B cell (primary cell): ENCODE data around the gene TRIM28. TPM values are rescaled to one million over a fixed set of nuclear protein-coding genes. Genes with fewer than 3 reads are reported as not detected.

Experiments
- ATAC-seq: fragments of 200-7000 bp; cut with Tn5 transposase; one replicate; pipeline ENCODE4 v1.10.0; 2021; ENCODE audit warnings: low read depth, mild to moderate bottlenecking, moderate number of reproducible peaks, moderate library complexity
- CTCF ChIA-PET: fragments of 350-600 bp; sonication (Branson Sonifier 250); formaldehyde crosslinking; loops from one replicate; lab custom pipeline; 2021; ENCODE audit warnings: antibody characterized with exemption, inconsistent platforms; lab: Charles Lee
- POLR2A ChIA-PET: fragments of 350-600 bp; sonication (Branson Sonifier 250); formaldehyde crosslinking; loops from one replicate; lab custom pipeline; 2021; ENCODE audit warnings: antibody characterized with exemption; lab: Charles Lee
- DNase-seq: peaks from one replicate; pipeline ENCODE4 v3.0.0; 2013
- H2AFZ ChIP-seq: 2 replicates; pipeline ENCODE4 v1.6.1; 2012; ENCODE audit warnings: mild to moderate bottlenecking, low read depth, low read length; ENCODE audit not compliant: insufficient read depth, poor library complexity, severe bottlenecking
- H3K27ac ChIP-seq, 2 donors: 1 replicate in 1 of 2; 2 replicates in 1 of 2; pipeline ENCODE4 v1.5.1; 2012 to 2013; ENCODE audit warnings: low read length in 2 of 2, mild to moderate bottlenecking in 2 of 2, moderate library complexity in 1 of 2
- H3K27me3 ChIP-seq, 4 experiments: fragments of 200-600 bp in 1 of 4; sonication (generic) in 1 of 4; replicated peaks in 1 of 4; 1 replicate in 2 of 4; 2 replicates in 2 of 4; pipeline versions ENCODE4 v1.6.1 to v1.7.0; 2013 to 2016; ENCODE audit warnings: low read length in 3 of 4, mild to moderate bottlenecking in 2 of 4, mixed read lengths in 1 of 4, moderate library complexity in 1 of 4; ENCODE audit not compliant: insufficient read depth in 4 of 4, control insufficient read depth in 3 of 4; ENCODE audit errors: control extremely low read depth in 1 of 4
- H3K36me3 ChIP-seq, 2 experiments: replicated peaks in 1 of 2; 1 replicate in 1 of 2; 2 replicates in 1 of 2; pipeline versions ENCODE4 v1.6.1 to v1.7.1; 2013; ENCODE audit warnings: low read length in 1 of 2; ENCODE audit not compliant: insufficient read depth in 2 of 2, control insufficient read depth in 1 of 2; ENCODE audit errors: control extremely low read depth in 1 of 2, extremely low read depth in 1 of 2
- H3K4me1 ChIP-seq, 2 donors: fragments of 200-600 bp in 1 of 2; sonication (generic) in 1 of 2; 1 replicate in 1 of 2; 2 replicates in 1 of 2; pipeline versions ENCODE4 v1.5.1 to v1.6.1; 2013 to 2017; ENCODE audit warnings: low read length in 2 of 2; ENCODE audit not compliant: control insufficient read depth in 2 of 2, insufficient read depth in 2 of 2
- H3K4me2 ChIP-seq: replicated peaks from 2 replicates; pipeline ENCODE3; 2012; ENCODE audit warnings: mild to moderate bottlenecking, low read depth, low read length; ENCODE audit not compliant: poor library complexity, severe bottlenecking
- H3K4me3 ChIP-seq, 5 experiments: fragments of 200-600 bp in 1 of 5; sonication (generic) in 1 of 5; 1 replicate in 3 of 5; 2 replicates in 2 of 5; pipeline versions ENCODE4 v1.5.1 to v1.7.0; 2011 to 2016; ENCODE audit warnings: low read length in 4 of 5, mild to moderate bottlenecking in 4 of 5, low read depth in 2 of 5, control low read depth in 1 of 5, moderate library complexity in 1 of 5; ENCODE audit not compliant: insufficient read depth in 1 of 5; ENCODE audit errors: control extremely low read depth in 1 of 5, extremely low read depth in 1 of 5
- H3K79me2 ChIP-seq: fragments of 200-600 bp; sonication (generic); one replicate; pipeline ENCODE4 v1.6.0; 2016; ENCODE audit warnings: low read length; ENCODE audit not compliant: control insufficient read depth, insufficient read depth
- H3K9ac ChIP-seq: fragments of 200-600 bp; sonication (generic); 2 replicates; pipeline ENCODE4 v1.6.1; 2017; ENCODE audit warnings: mild to moderate bottlenecking, low read length, moderate library complexity
- H3K9me3 ChIP-seq, 3 donors: one replicate each; pipeline versions ENCODE4 v1.6.1 to v1.7.1; 2013; ENCODE audit warnings: low read length in 2 of 3; ENCODE audit not compliant: control insufficient read depth in 2 of 3, insufficient read depth in 1 of 3; ENCODE audit errors: control extremely low read depth in 1 of 3
- H4K20me1 ChIP-seq: 2 replicates; pipeline ENCODE4 v1.6.0; 2012; ENCODE audit warnings: mild to moderate bottlenecking, low read length; ENCODE audit not compliant: insufficient read depth, control insufficient read depth, poor library complexity, severe bottlenecking
- H3K27ac Mint-ChIP-seq: one replicate; pipeline ENCODE4 v1.8.0; 2021; ENCODE audit warnings: mixed read lengths
- H3K27me3 Mint-ChIP-seq: one replicate; pipeline ENCODE4 v1.8.0; 2021; ENCODE audit warnings: mixed read lengths
- H3K4me1 Mint-ChIP-seq: one replicate; pipeline ENCODE4 v1.8.0; 2021; ENCODE audit warnings: mixed read lengths
- H3K4me3 Mint-ChIP-seq: one replicate; pipeline ENCODE4 v1.8.0; 2021; ENCODE audit warnings: mixed read lengths
- H3K9me3 Mint-ChIP-seq: one replicate; pipeline ENCODE4 v1.8.0; 2022; ENCODE audit warnings: mixed read lengths; ENCODE audit not compliant: insufficient read depth
- CTCF ChIP-seq: fragments of 200-600 bp; IDR thresholded peaks from one replicate; pipeline ENCODE4 v1.8.0; 2022; ENCODE audit warnings: antibody characterized with exemption, mild to moderate bottlenecking
- EZH2 ChIP-seq: IDR thresholded peaks from 2 replicates; pipeline ENCODE4 v1.6.1; 2012; ENCODE audit warnings: borderline replicate concordance, low read depth, mild to moderate bottlenecking, moderate library complexity, low read length; ENCODE audit not compliant: insufficient read depth, poor library complexity, severe bottlenecking
- WGBS: methylation state at CpG from one replicate; pipeline ENCODE4 v1.1.5; 2013; ENCODE audit warnings: missing lambda C conversion rate; ENCODE audit not compliant: insufficient coverage; 5-methylcytosine and 5-hydroxymethylcytosine counted together
- intact Hi-C: fragments of 100-400 bp; cut with micrococcal nuclease; formaldehyde crosslinking; loops from one replicate; pipeline ENCODE4 v1.10.0; 2022
- polyA plus RNA-seq: library from polyadenylated mRNA; depleted of rRNA; stranded (reverse); fragments of >200 nt; gene quantifications from 2 replicates; pipeline ENCODE4 v1.2.3, GENCODE V29; 2012
- total RNA-seq, 2 donors: library from RNA; stranded (reverse); fragments of 120-200 nt in 1 of 2; gene quantifications; 1 replicate in 1 of 2; 2 replicates in 1 of 2; pipeline versions ENCODE4 v1.2.3 to v1.2.4, GENCODE V29; 2013 to 2022

The TRIM28 gene
- total and polyA plus RNA-seq, 2 donors (not counting 1 experiment from before 2014, with no cell fraction given): 370 to 569 TPM

DNA sequence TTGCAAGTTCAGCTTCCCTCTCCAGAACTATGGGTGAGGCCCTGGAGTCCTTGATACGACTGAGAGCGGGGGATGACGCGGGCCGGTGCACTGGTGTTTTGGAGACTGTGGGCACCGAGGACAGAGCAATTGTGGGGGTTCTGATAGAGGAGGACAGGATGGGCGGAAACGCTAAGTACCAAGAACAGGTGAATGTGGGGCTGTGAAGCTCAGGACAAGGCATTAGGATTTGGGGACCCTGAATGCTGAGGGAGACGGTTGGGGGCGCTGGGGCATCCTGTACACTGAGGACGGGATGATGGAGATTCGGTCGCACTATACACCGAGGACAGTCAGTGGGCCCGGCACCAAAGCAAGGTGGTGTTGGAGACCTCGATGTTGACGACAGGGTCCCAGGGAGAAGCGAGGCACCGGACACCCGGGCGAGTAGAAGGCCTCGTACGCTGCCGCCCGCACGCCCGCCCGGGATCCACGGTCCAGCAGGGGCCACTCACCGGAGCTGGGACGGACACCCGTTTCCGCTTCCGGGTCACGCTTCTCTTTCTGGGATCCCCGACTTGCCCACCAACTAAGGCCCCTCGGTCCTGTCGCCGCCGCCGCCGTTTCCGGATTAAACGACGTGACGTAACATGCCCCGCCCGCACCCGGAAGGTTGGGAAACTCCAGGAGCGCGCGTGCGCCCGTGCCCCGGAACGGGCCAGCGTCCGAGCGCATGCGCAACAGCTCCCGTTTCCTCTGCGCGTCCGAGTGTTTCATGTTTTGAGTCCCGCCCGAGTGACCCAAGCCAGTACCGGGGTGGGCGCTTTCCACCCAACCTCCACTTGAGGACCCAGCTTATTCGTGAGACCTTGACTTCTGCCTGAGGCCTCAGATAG is 10.9 kb downstream of the TRIM28 start, which contains the start of gene CHMP2A:
Gene CHMP2A (minus strand): TSS at position 612 of the 875 bp plus-strand sequence. CDS start 893 bp downstream, outside the sequence.
- peaks cover 43% of the 10 kb centered on the region for H3K79me2 ChIP-seq
- H3K4me1 ChIP-seq: peaks cover 29 to 43% of the 10 kb centered on the region in 2 donors
- intact Hi-C loops: loop anchor here (1.0 kb wide), 2 partner anchors 10 to 35 kb away; partner anchors contain the start of genes TRIM28 and ZBTB45
- ChIA-PET POLR2A (interaction anchor here (0.8 to 2.4 kb wide), 7 partner anchors 8 to 276 kb away, joined by 3 to 29 read pairs (median 9); partner anchors contain the start of genes MZF1, TRIM28, ZBTB45 and ZNF8), CTCF (interaction anchor here (0.6 to 3.3 kb wide), 5 partner anchors 10 to 35 kb away, joined by 3 to 20 read pairs (median 6); partner anchors contain the start of genes TRIM28 and ZBTB45)
- H3K4me3 ChIP-seq: peak within 1 kb of the TSS; percentile 73 to 94 (median 76)
- DNase-seq (peak; percentile 99), ATAC-seq (peak; percentile 35)
- H3K9ac ChIP-seq: peak within 1 kb of the TSS; percentile 83
- H3K9me3 Mint-ChIP-seq: no peaks in the 10 kb centered on the region
- peak within 1 kb of the TSS; percentile 94 to 98 for H3K27ac ChIP-seq
- no peaks in the 10 kb centered on the region for H3K27me3 ChIP-seq
- 1% methylated on average over 69 of the region's 69 CpGs for WGBS
- no peaks in the 10 kb centered on the region for H3K9me3 ChIP-seq
- peaks cover 29% of the 10 kb centered on the region for H4K20me1 ChIP-seq
- TF ChIP-seq CTCF (no peak), EZH2 (no peak)
- peak within 1 kb of the TSS; percentile 76 for H3K4me2 ChIP-seq
- peak within 1 kb of the TSS; percentile 79 for H2AFZ ChIP-seq
- peak within 1 kb of the TSS; percentile 99 for H3K27ac Mint-ChIP-seq
- peaks cover 6 to 44% of the 10 kb centered on the region in 2 experiments for H3K36me3 ChIP-seq
- no peaks in the 10 kb centered on the region for H3K27me3 Mint-ChIP-seq
- peaks cover 57% of the 10 kb centered on the region for H3K4me1 Mint-ChIP-seq
- peak within 1 kb of the TSS; percentile 98 for H3K4me3 Mint-ChIP-seq
